Measurements from ENCODE around the gene RNF112. TPM values are rescaled to one million over a fixed set of nuclear protein-coding genes. Genes with fewer than 3 reads are reported as not detected.

RNF112 gene
- total RNA-seq, 1 donor from 2014 or later: 1.8 TPM

- Histone ChIP-seq H3K27me3 (ENCODE audit: low read depth) (no peaks in the 10 kb centered on the region), H3K4me3 (no peak overlapping the region), H3K27ac (no peak overlapping the region), H3K36me3 (no peaks in the 10 kb centered on the region), H3K4me1 (peaks cover 23% of the 10 kb centered on the region), H3K9me3 (no peaks in the 10 kb centered on the region)
- ATAC-seq: no peak
- TF ChIP-seq CTCF (IDR thresholded peaks at IDR 0.05): no peak
- DNase-seq: no peak
- intact Hi-C loops (cut with DNase I): no loop called here
These were observed 18.7 kb upstream of the RNF112 start for GRCh38 chr17:19392303-19392702.

GRCh38 chr17:19397556-19398041 is 13.4 kb upstream of the RNF112 start:
- no peaks in the 10 kb centered on the region for H3K36me3 ChIP-seq
- TF ChIP-seq CTCF (IDR thresholded peaks at IDR 0.05): no peak
- intact Hi-C loops (cut with DNase I): no loop called here
- no peaks in the 10 kb centered on the region for H3K27me3 ChIP-seq (ENCODE audit: low read depth)
- DNase-seq (no peak), ATAC-seq (peak in 1 of 2 donors; percentile 31)
- H3K27ac ChIP-seq: peak overlapping the region; percentile 54
- H3K9me3 ChIP-seq: no peaks in the 10 kb centered on the region
- peaks cover 38% of the 10 kb centered on the region for H3K4me1 ChIP-seq
- no peak overlapping the region for H3K4me3 ChIP-seq

- intact Hi-C loops (cut with DNase I): no loop called here
- peak; percentile 76 for DNase-seq
These were observed 12.5 kb upstream of the RNF112 start for GRCh38 chr17:19398301-19399181.

GRCh38 chr17:19399750-19400450 is 11.1 kb upstream of the RNF112 start:
- ATAC-seq: no peak
- no peaks in the 10 kb centered on the region for H3K27me3 ChIP-seq (ENCODE audit: low read depth)
- intact Hi-C loops (cut with DNase I): no loop called here
- peaks cover 38% of the 10 kb centered on the region for H3K4me1 ChIP-seq
- no peak for TF ChIP-seq CTCF (IDR thresholded peaks at IDR 0.05)
- no peaks in the 10 kb centered on the region for H3K36me3 ChIP-seq
- no peak overlapping the region for H3K4me3 ChIP-seq
- H3K27ac ChIP-seq: peak overlapping the region; percentile 27
- H3K9me3 ChIP-seq: no peaks in the 10 kb centered on the region
- DNase-seq: no peak

More at GRCh38 chr17:19398301-19399181, 12.5 kb upstream of the RNF112 start:
- no peak for TF ChIP-seq CTCF (IDR thresholded peaks at IDR 0.05)
- peaks cover 38% of the 10 kb centered on the region for H3K4me1 ChIP-seq
- H3K4me3 ChIP-seq: no peak overlapping the region
- peak overlapping the region; percentile 54 for H3K27ac ChIP-seq
- no peaks in the 10 kb centered on the region for H3K36me3 ChIP-seq
- H3K9me3 ChIP-seq: no peaks in the 10 kb centered on the region
- ATAC-seq: peak; percentile 85 to 93
- no peaks in the 10 kb centered on the region for H3K27me3 ChIP-seq (ENCODE audit: low read depth)

GRCh38 chr17:19401321-19402010 is 9.6 kb upstream of the RNF112 start:
- Histone ChIP-seq H3K4me3 (no peak overlapping the region), H3K9me3 (no peaks in the 10 kb centered on the region), H3K4me1 (peaks cover 38% of the 10 kb centered on the region), H3K36me3 (no peaks in the 10 kb centered on the region), H3K27me3 (ENCODE audit: low read depth) (no peaks in the 10 kb centered on the region), H3K27ac (peak overlapping the region; percentile 25)
- DNase-seq (no peak), ATAC-seq (no peak)
- TF ChIP-seq CTCF (IDR thresholded peaks at IDR 0.05): no peak
- intact Hi-C loops (cut with DNase I): no loop called here
